ENCODE results near the gene FOXP1. TPM values are rescaled to one million over a fixed set of nuclear protein-coding genes. Genes with fewer than 3 reads are reported as not detected.

Gene FOXP1
- total and polyA plus RNA-seq, 2 experiments from 2014 or later: 121 to 132 TPM

DNA sequence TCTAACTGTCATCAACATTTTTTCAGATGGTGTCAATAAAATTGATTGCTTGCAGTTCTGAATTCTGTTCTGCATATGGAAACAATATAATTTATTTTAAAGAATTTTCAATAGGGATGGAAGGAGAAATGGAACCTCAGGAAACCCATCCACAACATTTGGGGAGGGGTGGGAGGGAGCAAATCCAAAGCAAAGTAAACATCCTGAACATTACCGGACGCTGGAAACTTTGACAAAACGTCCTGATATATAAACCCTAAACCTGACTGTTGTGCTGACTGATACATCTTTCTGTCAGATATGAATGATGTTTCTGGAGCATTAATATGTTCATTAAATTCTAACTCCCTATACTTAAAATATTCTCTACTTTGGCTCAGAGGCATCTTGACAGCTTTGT lies 479.0 kb downstream of the FOXP1 start:
- TF ChIP-seq, protein P1, sequence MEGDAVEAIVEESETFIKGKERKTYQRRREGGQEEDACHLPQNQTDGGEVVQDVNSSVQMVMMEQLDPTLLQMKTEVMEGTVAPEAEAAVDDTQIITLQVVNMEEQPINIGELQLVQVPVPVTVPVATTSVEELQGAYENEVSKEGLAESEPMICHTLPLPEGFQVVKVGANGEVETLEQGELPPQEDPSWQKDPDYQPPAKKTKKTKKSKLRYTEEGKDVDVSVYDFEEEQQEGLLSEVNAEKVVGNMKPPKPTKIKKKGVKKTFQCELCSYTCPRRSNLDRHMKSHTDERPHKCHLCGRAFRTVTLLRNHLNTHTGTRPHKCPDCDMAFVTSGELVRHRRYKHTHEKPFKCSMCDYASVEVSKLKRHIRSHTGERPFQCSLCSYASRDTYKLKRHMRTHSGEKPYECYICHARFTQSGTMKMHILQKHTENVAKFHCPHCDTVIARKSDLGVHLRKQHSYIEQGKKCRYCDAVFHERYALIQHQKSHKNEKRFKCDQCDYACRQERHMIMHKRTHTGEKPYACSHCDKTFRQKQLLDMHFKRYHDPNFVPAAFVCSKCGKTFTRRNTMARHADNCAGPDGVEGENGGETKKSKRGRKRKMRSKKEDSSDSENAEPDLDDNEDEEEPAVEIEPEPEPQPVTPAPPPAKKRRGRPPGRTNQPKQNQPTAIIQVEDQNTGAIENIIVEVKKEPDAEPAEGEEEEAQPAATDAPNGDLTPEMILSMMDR (IDR thresholded peaks at IDR 0.05; ENCODE audit: low read depth, low read length): no peak
- Histone ChIP-seq H3K27ac (no peak overlapping the region), H3K4me1 (ENCODE audit: low read depth) (no peaks in the 10 kb centered on the region), H3K36me3 (peaks cover 3% of the 10 kb centered on the region), H3K4me3 (no peak overlapping the region), H3K9me3 (ENCODE audit: low read depth) (no peaks in the 10 kb centered on the region), H3K27me3 (no peaks in the 10 kb centered on the region)
- DNase-seq (ENCODE audit: low read depth in 1 of 2, low spot score in 1 of 2): no peak

DNA sequence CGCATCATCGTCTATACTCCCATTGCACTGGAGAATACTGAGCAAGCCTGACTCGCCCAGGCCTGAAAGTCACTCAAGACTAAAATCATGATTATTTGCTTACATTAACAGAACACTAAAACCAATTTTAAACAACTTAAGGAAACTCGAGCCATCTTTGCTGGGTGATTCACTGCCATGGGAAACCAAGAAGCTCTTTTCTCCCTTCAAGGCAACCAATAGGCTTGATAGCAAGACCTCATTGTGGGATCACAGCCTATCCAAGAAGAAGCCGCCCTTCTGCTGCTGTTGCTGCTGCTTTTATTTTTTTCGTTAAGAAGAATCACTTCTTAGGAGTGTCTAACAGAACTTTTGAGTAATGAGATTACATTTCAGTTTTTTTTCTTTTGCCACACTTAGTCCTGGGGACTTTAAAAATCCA lies 479.4 kb downstream of the FOXP1 start:
- peak in 1 of 2 donors; percentile 71 for DNase-seq (ENCODE audit: low read depth in 1 of 2, low spot score in 1 of 2)
- Histone ChIP-seq H3K27me3 (no peaks in the 10 kb centered on the region), H3K27ac (no peak overlapping the region), H3K36me3 (peaks cover 3% of the 10 kb centered on the region), H3K9me3 (ENCODE audit: low read depth) (no peaks in the 10 kb centered on the region), H3K4me3 (no peak overlapping the region), H3K4me1 (ENCODE audit: low read depth) (no peaks in the 10 kb centered on the region)
- TF ChIP-seq, protein P1 (IDR thresholded peaks at IDR 0.05; ENCODE audit: low read depth, low read length): no peak

DNA sequence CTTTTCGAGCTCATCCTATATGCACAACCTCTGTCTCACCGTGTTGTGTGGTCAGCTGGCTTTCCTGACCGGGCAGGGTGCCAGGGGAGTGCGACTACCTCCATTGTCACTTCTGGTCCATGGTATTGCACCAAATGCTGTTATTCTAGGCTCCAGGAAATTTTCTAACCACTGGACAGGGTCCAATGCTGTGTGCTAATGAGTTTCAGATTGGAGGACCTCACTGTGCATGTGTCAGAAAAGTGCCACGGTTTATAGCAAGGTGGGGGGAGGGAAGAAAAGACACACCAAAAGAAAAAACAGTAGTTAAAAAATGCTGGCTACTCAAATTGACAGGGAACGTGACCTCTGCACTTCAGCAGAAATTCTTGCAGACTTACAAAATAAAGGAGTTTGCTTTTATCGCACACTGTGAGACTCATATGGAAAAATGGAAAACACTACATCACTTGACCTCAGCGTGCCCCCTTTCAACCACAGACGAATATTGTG lies 480.1 kb downstream of the FOXP1 start:
- DNase-seq (ENCODE audit: low read depth in 1 of 2, low spot score in 1 of 2): peak in 1 of 2 donors; percentile 79
- H3K27me3 ChIP-seq: no peaks in the 10 kb centered on the region
- no peaks in the 10 kb centered on the region for H3K36me3 ChIP-seq
- no peaks in the 10 kb centered on the region for H3K4me1 ChIP-seq (ENCODE audit: low read depth)
- TF ChIP-seq, protein P1 (IDR thresholded peaks at IDR 0.05; ENCODE audit: low read depth, low read length): no peak
- no peak overlapping the region for H3K27ac ChIP-seq
- H3K4me3 ChIP-seq: no peak overlapping the region
- H3K9me3 ChIP-seq (ENCODE audit: low read depth): no peaks in the 10 kb centered on the region

DNA sequence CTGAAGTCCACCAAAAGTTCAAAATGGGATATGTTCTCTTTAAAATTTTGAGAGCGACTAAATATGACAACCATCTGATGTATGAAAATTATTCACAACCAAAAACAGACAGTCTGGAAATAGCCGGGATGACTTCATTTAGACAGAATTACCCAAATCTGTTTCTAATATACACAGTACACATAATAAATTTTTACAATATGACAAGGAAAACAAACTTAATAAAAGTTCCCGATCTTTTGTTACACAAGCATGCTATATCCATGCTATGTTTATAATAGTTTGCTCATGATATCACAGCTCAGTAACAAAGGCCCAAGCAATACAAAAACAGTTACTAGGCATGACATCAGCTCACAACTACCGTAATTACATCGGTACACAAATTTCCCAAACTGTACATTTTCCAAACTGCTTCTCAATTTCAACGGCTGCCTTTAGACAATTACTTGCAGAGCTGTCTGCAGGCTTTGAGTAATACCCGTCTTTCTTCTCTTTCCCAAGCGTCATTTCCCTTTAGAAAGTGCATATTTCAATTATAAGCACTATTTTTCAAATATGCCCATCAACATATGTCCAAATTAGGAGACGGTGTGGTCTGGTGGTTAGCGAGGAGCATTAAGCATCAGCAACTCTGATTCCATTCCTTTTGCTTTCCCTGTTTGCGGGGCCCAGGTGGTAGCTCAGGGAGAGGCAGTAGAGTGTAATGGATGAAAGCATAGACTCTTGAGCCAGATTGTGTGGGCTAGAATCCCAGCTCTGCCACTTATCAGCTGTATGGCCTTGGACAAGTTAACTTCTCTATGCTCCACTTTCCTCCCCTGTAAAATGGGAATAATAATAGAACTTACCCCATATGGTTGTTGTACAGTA lies 481.2 kb downstream of the FOXP1 start:
- Histone ChIP-seq H3K9me3 (ENCODE audit: low read depth) (no peaks in the 10 kb centered on the region), H3K4me3 (no peak overlapping the region), H3K27me3 (no peaks in the 10 kb centered on the region), H3K4me1 (ENCODE audit: low read depth) (peaks cover 7% of the 10 kb centered on the region), H3K27ac (no peak overlapping the region), H3K36me3 (no peaks in the 10 kb centered on the region)
- DNase-seq (ENCODE audit: low read depth in 1 of 2, low spot score in 1 of 2): peak in 1 of 2 donors; percentile 85
- TF ChIP-seq, protein P1 (IDR thresholded peaks at IDR 0.05; ENCODE audit: low read depth, low read length): no peak

DNA sequence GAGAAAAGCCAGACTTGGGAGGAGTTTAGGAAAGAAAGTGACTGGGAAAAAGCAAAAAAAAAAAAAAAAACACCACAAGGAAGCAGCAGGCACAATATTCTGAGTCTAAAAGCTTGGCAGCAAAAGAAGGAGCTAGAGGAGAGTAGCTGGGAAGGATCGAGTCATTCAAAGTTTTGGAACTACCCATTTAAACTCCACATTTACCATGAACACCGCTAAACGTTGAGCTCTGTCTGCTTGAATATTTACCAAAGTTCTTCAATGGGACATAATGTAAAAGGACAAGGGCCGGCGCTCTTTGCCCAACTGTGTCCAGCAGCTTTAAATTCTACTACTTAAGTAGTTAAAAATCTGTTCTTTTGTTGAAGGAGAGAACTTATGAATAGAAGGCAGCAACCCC lies 481.9 kb downstream of the FOXP1 start:
- no peaks in the 10 kb centered on the region for H3K36me3 ChIP-seq
- TF ChIP-seq, protein P1 (IDR thresholded peaks at IDR 0.05; ENCODE audit: low read depth, low read length): no peak
- no peaks in the 10 kb centered on the region for H3K27me3 ChIP-seq
- peaks cover 11% of the 10 kb centered on the region for H3K4me1 ChIP-seq (ENCODE audit: low read depth)
- H3K9me3 ChIP-seq (ENCODE audit: low read depth): no peaks in the 10 kb centered on the region
- no peak overlapping the region for H3K27ac ChIP-seq
- no peak overlapping the region for H3K4me3 ChIP-seq
- DNase-seq (ENCODE audit: low read depth in 1 of 2, low spot score in 1 of 2): no peak

Measured in cardiac muscle cell (in vitro differentiated cells and primary cell).